Neural cell (in vitro differentiated cells): ENCODE measurements around the gene DOK6.

Experiments
- CTCF ChIP-seq: fragments of 450-650 bp; IDR thresholded peaks from 2 replicates; pipeline ENCODE4 v1.5.1; 2014; ENCODE audit warnings: antibody characterized with exemption, mild to moderate bottlenecking, moderate library complexity; ENCODE audit not compliant: poor library complexity, severe bottlenecking
- EP300 ChIP-seq: fragments of 450-650 bp; conservative IDR thresholded peaks from 2 replicates; pipeline ENCODE4 v1.6.1; 2014; ENCODE audit warnings: antibody characterized with exemption, mild to moderate bottlenecking, moderate library complexity; ENCODE audit not compliant: poor library complexity, severe bottlenecking
- EZH2 ChIP-seq: fragments of 200-600, 300-800 bp; shearing (Covaris generic), sonication (generic); IDR thresholded peaks from 2 replicates; pipeline ENCODE4 v1.6.1; 2014; ENCODE audit warnings: antibody characterized with exemption, low read length, borderline replicate concordance, mild to moderate bottlenecking; ENCODE audit not compliant: insufficient read depth, poor library complexity, severe bottlenecking
- MXI1 ChIP-seq: fragments of 450-650 bp; conservative IDR thresholded peaks from 2 replicates; pipeline ENCODE4 v1.6.1; 2014; ENCODE audit warnings: antibody characterized with exemption, mild to moderate bottlenecking; ENCODE audit not compliant: poor library complexity, severe bottlenecking
- POLR2AphosphoS5 ChIP-seq: IDR thresholded peaks from 2 replicates; pipeline ENCODE4 v1.6.1; 2012
- RAD21 ChIP-seq: fragments of 450-650 bp; conservative IDR thresholded peaks from 2 replicates; pipeline ENCODE4 v1.6.1; 2014; ENCODE audit warnings: antibody characterized with exemption, mild to moderate bottlenecking, moderate library complexity
- REST ChIP-seq: IDR thresholded peaks from 2 replicates; pipeline ENCODE4 v1.6.1; 2012; ENCODE audit warnings: borderline replicate concordance
- SMC3 ChIP-seq: fragments of 450-650 bp; conservative IDR thresholded peaks from 2 replicates; pipeline ENCODE4 v1.6.1; 2014; ENCODE audit warnings: antibody characterized with exemption, mild to moderate bottlenecking, moderate library complexity; ENCODE audit not compliant: poor library complexity

DNA sequence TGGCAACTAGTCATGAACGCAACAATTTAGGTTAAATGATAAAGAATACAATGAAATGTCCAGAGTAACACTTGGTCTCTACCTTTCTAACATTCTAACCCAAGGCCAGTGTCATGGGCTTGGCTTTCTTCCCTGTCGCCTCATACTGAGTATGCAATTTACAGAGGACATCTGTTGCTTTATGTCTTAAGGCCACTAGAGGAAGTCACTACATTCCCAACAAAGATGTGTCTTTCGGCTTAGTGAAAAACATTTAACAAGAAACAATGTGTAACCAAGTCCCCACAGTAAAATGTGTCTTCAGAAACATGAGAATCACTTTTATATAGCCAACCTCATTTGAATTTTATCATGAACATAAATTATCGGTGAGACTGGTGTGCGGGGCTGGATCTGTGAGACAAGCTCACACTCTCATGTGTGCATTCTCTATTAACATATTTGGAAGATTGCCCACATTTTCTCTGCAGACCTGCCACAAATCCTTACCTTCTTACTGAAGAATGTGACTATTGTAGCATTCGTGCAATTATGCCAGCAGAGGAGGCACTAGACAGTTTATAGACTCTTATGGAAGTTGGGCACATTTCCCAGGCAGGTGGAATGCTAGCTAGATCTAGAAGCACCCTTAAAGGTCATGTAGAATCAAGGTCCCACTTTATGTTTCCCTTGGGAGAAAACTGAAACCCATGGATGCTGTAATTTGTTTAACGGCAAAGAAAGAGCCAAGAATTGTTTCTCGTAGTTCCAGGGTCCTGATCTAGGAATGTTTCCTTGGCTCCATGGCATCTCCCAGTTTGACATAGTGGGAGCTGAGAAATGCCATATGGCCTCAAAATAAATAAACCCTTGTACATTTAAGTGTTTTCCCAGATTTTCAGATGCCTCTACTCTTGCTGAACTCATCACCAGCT, 445.2 kb downstream of the DOK6 start:
- TF ChIP-seq RAD21 = no peak
- no peak for TF ChIP-seq REST
- TF ChIP-seq CTCF = no peak
- no peak for TF ChIP-seq MXI1
- TF ChIP-seq EP300 = no peak
- no peak for TF ChIP-seq EZH2
- TF ChIP-seq SMC3 = no peak
- no peak for TF ChIP-seq POLR2AphosphoS5
